Activated gamma-delta T cell treated with anti-CD3 and anti-CD28 coated beads, Interleukin-2, amount 50 U/mL, for 16 hours (primary cell): ENCODE results near the gene TCF12.
"Not testable (repeated sequence)": the region's sequence is repeated elsewhere in the genome, so short reads cannot be mapped to it uniquely, and the experiment has no call there.

ENCODE experiments used
- DNase-seq: peaks from one replicate; pipeline ENCODE4 v3.0.0-alpha.2; 2020; ENCODE audit warnings: low read depth

Gene TCF12

DNA sequence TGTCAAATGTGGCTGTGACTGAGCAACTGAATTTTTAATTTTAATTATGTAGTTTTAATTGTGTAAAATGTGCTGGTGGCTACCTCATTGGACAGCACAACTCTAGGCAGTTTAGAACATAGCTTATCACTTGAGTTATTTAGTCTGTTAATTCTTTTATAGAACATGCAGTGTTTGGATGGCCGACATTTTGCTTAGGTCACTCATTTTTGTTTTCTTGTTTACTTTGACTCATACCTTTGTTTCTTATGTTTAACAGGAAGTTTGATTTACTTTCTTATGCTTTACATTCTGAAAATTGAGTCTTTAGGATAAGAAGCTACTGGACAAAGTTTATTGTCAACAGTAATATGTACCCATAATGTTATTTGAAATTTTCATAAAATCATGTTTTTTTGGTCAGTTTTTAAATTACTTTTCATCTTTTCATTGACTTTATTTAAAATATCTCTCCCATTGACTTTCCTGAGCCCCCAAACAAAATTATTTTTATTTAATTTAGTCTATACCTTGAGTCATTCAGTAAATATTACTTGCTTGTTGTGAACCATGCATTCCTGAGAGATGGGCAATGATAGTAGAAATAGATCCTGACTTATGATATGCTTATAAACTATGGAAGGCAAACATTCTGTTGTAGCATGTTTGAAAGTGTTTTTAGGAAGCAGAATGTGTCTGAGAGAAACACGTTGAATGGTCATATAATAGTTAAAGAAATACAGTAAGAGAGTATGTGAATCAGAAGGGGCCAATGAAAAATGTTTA is 60.6 kb downstream of the TCF12 start:
- no peak for DNase-seq

DNA sequence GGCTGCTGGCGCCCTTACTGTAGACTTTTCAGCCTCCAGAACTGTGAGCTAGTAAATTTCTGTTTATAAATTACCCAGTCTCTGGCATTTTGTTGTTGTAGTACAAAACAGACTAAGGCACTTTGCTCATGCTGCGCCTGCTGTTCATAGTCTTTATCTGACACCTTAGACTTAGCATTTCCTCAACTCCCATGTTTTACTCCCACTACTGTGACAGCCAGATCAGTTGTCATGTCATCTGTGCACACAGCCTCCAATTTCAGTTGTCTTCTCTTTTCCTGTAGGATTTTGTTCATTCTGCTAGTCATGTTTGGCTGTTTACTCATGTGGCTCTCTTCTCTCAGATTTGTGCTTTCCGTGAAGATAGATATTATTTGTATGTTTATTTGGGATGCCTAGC is 62.0 kb downstream of the TCF12 start:
- no peak for DNase-seq

DNA sequence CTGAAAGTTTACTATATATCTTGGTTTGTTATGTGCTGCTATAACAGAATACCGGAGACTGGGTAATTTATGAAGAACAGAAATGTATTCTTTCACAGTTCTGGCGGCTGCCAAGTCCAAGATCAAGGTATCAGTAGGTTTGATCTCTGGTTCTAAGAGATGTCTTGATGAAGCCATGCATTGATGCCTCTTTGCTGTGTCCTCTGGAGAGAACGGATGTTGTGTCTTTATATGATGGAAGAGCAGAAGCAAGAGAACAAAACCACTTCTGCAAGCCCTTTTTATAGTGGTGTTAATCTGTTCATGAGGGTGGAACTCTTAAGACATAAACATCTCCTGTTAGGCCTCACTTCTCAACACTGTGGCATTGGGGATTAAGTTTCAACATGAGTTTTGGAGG is 62.7 kb downstream of the TCF12 start:
- DNase-seq, result no peak

DNA sequence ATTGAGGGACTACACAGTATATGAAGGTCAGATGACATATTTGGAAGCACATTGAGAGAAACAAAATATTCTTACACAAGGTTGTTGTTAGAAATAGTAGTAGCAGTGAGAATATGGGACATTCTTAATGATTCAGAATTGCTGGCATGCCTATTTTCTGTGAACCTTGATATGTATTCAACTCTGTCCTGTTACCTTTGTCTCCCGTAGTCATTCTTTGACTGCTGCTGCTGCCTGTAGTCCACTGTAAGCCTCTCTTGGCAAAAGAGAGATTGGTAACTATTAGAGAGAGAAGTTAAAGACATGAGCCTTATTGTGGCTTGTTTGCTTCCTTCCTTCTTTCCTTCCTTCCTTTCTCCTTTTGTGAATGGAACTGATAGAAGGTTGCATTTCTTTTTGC is 64.5 kb downstream of the TCF12 start:
- DNase-seq, result no peak

DNA sequence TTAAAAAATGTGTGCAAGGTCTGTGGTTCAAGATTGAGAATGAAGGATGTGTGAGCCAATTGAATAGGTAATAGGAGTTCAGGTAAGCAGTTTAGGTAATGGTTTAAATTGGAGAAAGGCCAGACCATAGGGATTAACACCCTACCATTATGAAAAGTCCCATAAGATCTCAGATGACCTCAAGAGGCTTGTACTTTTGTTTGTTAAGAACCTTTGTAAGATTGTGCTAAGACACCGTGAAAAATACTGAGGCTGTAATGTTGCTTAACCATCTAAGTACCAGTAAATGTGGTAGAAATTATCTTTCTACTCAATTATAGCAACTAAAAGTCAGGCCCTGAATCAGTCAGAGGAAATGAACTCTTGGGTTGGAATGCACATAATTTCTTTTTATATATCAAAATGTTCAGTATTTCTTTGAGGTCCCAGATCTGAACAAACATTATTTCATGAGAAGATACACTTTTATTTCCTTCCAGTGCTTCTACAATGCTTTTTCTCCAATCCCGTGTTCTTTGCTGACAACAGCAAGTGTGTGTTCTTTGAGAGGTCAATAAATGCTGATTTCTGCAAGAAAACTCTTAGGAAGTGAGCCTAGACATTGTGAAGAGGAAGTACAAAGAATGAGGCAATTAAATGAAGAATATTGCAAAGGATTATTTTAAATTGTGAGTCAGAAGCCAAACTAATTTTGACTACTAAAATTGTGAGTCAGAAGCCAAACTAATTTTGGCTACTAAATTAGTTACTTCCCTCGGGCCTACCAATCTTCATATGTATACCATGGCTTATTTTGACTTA is 66.4 kb downstream of the TCF12 start:
- no peak for DNase-seq

DNA sequence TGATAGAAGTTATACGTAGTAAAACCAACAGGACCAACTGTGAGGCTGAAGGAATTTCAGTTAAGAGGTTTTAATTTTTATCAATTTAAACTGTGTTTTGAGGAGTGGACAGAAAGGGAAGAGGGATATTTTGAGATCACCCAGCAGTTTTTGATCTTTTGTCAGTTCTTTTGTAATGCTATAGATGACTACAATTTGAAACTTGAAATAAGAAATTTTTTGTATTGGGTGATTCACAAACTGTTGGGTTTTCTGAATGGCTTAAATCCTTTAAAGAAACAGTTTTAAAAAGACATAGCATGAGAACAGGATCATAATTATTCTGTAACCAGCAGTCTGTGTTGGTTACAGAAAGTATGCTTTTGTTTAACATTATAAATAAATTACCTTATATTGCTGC is 67.4 kb downstream of the TCF12 start:
- no peak for DNase-seq

DNA sequence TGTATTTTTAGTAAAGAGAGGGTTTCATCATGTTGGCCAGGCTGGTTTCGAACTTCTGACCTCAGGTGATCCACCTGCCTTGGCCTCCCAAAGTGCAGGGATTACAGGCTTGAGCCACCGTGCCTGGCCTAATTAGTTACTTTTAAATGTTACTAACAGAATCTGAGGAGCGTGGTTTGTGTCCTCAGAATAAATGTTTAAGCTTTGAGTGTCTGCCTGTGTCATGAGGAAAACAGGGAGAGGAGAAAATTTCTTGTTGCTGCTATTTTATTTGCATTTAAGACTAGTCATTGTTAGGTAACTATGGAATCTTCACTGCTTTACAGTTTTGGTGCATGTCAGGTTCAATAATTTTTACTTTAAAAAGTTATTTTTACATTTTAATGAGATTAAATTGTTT is 68.8 kb downstream of the TCF12 start:
- no peak for DNase-seq

DNA sequence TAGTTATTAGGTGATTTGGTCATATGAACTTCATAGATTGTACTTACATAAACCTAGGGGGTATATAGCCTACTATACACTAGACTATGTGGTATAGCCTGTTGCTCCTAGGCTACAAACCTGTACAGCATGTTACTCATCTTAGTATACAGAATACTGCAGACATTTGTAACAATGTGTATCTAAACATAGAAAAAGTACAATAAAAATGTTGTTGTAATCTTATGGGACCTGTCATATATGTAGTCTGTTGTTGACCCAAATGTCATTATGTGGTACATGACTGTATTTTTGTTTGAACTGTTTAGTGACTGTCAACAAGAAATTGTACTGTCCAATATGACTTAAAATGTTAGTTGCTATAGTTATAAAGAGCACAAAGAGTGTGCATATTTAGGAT is 69.8 kb downstream of the TCF12 start:
- DNase-seq, result no peak

DNA sequence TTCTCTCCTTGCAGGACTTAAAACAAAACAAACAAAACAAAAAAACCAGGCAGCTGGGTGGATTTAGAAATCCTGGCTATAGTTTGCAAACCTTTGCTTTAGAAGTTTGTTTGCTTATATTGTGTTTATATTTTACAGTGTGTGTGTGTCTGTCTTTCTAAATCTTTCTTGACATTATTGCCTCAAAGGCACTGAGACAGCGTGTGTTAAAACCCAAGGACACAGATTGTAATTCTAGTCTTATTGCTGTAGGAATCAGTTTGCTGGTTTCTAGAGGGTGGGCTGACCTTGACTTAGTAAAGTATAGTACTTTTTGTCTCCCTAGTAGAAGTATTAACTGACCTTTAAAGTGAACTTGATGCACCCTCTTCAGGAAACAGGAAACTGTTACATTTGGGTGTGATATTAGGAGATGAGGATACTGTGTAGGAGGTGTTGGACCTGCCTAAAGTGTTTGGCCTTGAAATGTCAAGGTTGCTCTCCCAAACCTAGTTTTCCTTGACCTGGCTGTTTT is 71.0 kb downstream of the TCF12 start:
- DNase-seq, result no peak

DNA sequence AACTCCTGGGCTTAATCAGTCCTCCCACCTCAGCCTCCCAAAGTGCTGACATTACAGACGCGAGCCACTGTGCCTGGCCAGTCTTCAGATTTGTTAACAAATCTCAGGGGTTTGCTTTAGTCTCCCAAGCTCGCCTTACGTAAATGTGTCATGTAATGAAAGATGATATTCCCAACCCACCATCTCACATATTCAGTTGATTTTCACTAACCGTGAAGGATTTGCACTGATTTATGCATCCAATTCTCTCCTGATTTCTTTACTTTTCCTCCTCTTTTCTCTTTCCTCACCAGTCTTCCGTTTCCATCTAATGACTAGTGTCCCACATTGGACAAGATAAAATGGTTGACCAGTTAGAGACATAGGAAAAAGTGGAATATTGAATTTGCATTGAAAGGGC is 72.6 kb downstream of the TCF12 start:
- no peak for DNase-seq

DNA sequence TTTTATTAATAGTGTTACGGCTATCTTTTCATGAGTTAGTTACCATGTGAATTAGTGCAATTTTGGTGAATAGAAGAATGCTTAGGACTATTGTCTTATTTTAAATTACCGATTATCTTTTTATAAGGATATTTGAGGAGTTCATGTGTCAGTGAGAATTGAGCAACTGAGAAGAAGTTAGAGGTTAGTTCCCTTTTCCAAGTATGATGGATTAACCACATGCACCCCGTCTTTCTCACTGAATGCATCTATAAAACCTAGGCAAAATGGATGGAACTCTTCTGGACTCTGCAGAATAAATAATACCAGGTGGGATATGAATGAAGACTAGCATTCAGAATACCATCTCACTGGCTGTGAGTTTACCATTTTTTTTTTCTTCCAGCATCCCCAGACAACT is 74.3 kb downstream of the TCF12 start:
- no peak for DNase-seq

DNA sequence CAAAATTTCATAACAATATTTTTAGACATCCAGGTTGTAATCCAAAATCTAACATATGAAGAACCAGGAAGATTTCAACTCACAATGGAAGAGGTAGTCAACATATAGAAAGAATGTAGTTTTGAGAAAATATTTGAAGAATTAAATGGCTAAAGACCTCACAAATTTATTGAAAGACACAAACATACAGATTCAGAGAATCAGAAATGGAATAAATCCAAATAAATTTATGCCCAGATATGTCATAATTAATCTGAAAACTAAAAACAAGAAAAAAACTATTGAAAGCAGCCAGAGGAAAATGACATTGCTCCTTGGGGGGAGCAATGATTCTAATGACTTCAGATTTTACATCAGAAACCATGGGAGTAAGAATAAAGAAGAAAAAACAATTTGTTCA is 75.8 kb downstream of the TCF12 start:
- DNase-seq, result no peak

DNA sequence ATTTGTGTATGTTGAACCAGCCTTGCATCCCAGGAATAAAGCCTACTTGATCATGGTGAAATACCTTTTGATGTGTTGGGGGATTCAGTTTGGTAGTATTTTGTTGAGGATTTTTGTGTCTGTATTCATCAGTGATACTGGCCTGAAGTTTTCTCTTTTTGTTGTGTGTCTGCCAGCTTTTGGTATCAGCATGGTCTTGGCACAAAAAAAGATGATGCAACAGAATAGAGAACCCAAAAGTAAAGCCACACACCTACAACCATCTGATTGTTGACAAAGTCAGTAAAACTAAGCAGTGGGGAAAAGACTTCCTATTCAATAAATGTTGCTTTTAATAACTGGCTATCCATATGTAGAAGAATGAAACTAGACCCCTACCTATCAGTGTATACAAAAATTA is 77.6 kb downstream of the TCF12 start:
- DNase-seq, result no peak

DNA sequence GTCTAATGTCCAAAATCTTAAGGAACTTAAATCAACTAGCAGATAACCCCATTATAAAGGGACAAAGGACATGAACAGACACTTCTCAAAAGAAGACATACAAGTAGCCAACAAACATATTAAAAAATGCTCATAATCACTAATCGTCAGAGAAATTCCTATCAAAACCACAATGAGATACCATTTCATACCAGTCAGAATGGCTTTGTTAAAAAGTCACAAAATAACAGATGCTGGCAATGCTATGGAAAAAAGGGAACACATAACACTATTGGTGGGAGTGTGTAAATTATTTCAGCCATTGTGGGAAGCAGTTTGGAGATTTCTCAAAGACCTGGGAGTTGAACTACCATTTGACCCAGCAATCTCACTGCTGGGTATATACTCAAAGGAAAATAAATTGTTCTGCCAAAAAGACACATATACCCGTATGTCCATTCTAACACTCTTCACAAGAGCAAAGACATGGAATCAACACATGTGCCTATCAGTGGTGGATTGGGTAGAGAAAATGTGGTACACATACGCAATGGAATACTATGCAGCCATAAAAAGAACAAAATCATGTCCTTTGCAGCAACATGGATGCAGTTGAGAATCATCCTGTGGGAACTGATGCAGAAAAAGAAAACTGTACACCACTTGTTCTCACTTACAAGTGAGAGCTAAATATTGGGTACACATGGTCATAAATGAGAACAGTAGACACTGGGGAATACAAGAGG is 78.5 kb downstream of the TCF12 start:
- no peak for DNase-seq

DNA sequence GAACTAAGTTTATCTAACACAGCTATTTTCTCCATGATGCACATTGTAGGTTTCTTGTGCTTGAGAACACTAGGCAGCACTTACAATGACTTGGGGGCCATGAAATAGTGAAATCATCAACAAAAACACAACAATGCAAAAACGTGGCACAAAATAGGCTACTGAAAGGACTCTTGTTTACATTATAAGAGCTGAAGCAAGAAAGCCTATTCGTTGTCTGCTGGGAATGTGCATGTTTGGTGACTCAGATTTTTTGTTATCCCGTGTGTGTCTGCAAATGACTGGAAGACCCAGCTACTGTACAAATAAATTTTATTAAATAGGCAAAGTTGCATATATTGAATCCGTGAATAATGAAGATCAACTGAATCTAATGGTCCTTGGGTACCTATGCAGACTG is 85.0 kb downstream of the TCF12 start:
- no peak for DNase-seq

DNA sequence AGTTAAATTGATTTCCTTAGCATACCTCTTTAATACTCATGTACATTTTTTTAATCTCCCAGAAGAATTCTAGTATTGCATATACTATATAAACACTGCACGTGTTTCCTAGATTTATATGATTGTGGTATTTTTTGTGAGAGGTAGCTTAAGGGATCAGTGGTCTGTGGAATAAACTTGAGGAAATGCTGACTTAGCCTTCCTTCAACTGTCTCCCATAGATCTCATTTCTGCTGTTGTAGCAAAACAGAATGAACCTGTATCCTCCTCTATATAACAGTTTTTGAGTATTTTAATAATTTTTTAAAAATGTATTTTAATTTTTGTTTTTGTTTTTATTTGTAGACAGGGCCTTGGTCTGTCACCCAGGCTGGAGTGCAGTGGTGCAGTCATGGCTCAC is 86.8 kb downstream of the TCF12 start:
- no peak for DNase-seq

DNA sequence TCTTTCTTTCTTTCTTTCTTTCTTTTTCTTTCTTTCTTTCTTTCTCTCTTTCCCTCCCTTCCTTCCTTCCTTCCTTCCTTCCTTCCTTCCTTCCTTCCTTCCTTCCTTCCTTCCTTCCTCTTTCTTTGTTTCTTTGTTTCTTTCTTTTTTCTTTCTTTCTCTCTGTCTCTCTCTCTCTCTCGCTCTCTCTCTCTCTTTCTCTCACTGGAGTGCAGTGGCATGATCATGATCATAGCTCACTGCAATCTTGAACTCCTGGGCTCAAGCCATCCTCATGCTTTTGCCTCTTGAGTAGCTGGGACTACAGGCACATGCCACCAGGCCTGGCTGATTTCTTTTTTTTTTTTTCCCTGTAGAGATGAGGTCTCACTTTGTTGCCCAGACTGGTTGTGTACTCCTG is 89.4 kb downstream of the TCF12 start:
- not testable (repeated sequence) for DNase-seq

DNA sequence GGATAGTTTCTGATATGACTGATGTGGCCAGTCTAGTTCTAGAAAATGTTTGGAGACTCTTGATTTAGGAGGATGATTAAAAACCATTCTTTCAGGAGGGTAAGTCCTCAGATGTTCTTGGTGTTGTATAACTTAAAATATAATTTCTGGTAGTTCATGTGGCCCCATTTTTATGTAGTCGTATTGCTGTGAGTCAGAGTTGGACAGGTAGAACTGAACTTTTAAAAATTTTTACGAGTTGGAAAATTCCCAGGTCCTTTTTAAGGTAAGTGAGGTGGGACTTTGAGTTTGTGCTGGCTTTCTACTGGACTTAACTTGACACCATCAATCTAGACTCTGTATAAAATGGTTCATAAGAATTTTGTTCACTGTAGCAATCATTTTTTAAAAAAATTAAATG is 92.3 kb downstream of the TCF12 start:
- no peak for DNase-seq

DNA sequence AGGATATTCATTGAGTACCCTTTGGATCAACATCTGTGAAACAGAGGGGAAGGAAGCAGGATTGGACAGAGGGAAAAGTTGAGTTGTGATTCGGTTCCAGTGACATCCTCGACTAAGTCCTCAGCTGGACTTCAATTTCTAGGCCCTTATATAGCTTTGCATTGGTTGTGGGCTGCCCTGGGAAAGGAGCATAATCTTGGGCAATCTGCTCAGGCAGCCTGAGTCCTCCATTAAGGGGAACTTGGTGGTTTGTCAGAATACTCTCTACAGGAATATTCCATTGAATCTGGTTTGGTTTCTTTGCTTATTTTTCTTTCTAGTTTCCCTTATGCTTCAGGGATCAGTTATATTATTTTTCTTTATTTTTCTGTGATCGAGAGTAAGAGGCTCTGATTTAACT is 94.1 kb downstream of the TCF12 start:
- DNase-seq, result no peak

DNA sequence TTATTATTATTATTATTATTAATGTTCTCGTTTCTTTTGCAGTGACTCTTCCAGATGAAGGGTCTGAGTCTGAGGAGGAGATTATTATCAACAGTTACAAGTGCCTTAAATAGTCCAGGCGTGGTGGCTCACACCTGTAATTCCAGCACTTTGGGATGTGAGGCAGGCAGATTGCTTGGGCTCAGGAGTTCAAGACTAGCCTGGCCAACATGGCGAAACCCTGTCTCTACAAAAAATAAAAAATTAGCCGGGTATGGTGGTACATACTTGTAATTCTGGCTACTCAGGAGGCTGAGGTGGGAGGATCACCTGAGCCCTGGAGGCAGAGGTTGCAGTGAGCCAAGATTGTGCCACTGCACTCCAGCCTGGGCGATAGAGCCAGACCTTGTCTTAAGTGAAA is 96.5 kb downstream of the TCF12 start:
- DNase-seq, result not testable (repeated sequence)

DNA sequence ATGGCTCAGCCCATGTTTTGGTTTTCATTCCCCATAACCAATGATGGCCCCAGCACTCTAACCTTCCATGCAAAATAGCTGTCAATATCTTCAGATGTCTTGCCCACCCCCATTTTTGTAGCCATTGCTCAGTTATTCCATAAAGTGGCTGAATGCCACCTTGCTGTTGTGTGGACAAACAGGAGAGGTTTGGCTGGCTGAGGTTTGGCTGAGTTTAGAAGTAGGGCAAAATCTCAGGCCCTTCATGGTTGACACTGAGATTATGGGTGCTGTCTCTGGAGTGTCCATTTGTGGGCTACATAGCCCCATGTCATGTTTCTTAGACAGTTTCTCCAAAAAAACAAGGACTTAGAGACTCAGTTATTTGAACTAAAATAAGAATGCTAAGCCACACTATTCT is 96.9 kb downstream of the TCF12 start:
- DNase-seq, result no peak

DNA sequence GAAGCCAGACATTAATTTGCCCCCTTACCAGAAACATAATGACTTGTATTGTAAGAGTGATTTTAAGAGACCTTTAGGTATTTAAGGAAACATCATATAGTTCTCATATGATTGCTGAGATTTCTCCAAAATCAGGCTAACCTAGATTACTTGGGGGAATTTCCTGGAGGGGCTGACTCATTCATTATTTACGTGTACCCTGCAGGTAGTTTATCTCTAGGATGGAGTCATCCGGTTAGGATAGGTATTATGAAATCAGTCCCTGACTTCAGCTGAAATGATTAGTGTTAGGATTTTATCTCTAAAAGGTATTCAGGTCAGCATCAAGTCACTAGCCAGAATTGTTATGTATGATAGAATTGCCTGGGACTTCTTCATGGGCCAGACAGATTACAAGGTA is 97.5 kb downstream of the TCF12 start:
- no peak for DNase-seq

DNA sequence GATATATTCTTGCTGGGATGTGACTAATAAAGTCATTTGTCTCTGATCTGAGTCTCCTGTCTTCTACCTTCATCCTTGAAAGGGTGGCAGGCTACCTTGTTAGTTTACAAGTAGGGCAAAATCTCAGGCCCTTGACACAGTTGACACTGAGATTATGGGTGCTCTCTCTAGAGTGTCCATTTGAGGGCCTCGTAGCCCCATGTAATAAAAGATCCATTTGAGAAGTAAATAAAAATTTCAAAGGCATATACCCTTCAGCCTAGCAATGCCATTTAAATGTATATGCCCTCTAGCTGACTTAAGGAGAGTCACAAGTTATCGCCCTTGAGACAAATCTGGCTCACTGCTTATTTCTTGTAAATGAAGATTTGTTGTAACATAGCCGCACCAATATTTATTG is 98.6 kb downstream of the TCF12 start:
- DNase-seq, result no peak
